Bronchial epithelial cell (primary cell): Measurements from ENCODE around the gene TENM4. TPM values are rescaled to one million over a fixed set of nuclear protein-coding genes. Genes with fewer than 3 reads are reported as not detected.

Experiments used
- DNase-seq: peaks from one replicate; pipeline ENCODE4 v3.0.0-alpha.2; 2010; ENCODE audit warnings: low read depth
- FAIRE-seq: peaks from 2 replicates; lab custom pipeline; 2011; peaks lifted over from hg19 to GRCh38; lab: Jason Lieb, UNC
- H3K27me3 ChIP-seq: 2 replicates; pipeline ENCODE4 v1.5.1; 2011; ENCODE audit warnings: low read length; ENCODE audit not compliant: control insufficient read depth, insufficient read depth
- H3K36me3 ChIP-seq: 2 replicates; pipeline ENCODE4 v1.5.1; 2011; ENCODE audit warnings: low read length; ENCODE audit not compliant: control insufficient read depth, insufficient read depth
- H3K4me3 ChIP-seq: 2 replicates; pipeline ENCODE4 v1.5.1; 2011; ENCODE audit warnings: mild to moderate bottlenecking, low read depth, low read length, control low read depth
- CTCF ChIP-seq: IDR thresholded peaks from 2 replicates; pipeline ENCODE4 v1.5.1; 2011; ENCODE audit warnings: mild to moderate bottlenecking, moderate library complexity, low read length, control low read depth, inconsistent platforms; ENCODE audit not compliant: insufficient read depth, severe bottlenecking
- total RNA-seq: library from RNA; depleted of rRNA; stranded (reverse); fragments of >200 nt; gene quantifications from 2 replicates; pipeline ENCODE4 v1.2.1, GENCODE V29; 2014

The TENM4 gene
- total RNA-seq, 1 donor from 2014 or later, result 6.1 TPM

GRCh38 chr11:79449040-79449439 lies 8.2 kb upstream of the TENM4 start:
- no peaks in the 10 kb centered on the region for H3K36me3 ChIP-seq
- DNase-seq (no peak), FAIRE-seq (no peak)
- H3K27me3 ChIP-seq, result no peaks in the 10 kb centered on the region
- no peak for TF ChIP-seq CTCF
- H3K4me3 ChIP-seq, result no peak overlapping the region

DNA sequence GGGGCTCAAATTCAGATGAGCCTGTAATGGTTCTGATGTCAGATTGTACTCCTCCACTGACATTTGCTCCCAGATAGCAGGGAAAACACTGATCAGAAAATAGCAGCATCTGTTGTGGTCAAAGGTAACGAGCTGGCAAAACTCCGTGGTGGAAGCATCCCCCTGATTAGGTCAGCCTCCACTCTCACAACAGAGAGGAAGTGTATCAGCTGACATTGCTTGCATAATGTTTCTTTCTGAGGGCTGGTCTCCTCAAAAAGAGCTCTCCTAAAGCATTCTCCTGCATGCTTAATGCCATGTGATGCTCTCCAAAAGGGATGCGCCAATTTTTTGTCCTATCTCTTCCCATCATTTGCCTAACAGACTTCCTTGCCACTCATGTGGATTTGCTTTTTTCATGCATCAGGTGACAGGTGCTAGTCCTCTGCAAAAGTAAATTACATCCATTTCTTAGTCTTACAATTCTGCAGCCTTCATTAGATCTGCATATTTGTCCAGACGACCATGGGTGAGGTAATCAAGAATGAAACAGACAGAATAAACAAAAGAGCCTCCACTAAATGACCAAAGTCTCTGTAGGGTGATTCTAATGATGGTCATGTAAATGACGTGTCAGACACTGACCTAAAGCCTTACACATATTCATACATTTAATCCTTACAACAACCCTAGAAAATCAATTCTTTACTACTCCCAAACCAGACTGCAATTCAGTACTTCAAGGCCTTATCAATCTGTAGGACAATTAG lies 6.4 kb upstream of the TENM4 start:
- Histone ChIP-seq H3K36me3 (no peaks in the 10 kb centered on the region), H3K27me3 (no peaks in the 10 kb centered on the region), H3K4me3 (no peak overlapping the region)
- DNase-seq, result no peak
- TF ChIP-seq CTCF, result no peak
- no peak for FAIRE-seq

GRCh38 chr11:79444923-79445322 lies 4.1 kb upstream of the TENM4 start:
- Histone ChIP-seq H3K27me3 (peaks cover 2% of the 10 kb centered on the region), H3K4me3 (no peak overlapping the region), H3K36me3 (no peaks in the 10 kb centered on the region)
- DNase-seq (no peak), FAIRE-seq (no peak)
- TF ChIP-seq CTCF, result no peak

- peaks cover 2% of the 10 kb centered on the region for H3K27me3 ChIP-seq
- DNase-seq (no peak), FAIRE-seq (no peak)
- no peaks in the 10 kb centered on the region for H3K36me3 ChIP-seq
- TF ChIP-seq CTCF, result no peak
- no peak overlapping the region for H3K4me3 ChIP-seq
Observed at GRCh38 chr11:79441461-79441875, 638 bp upstream of the TENM4 start.

GRCh38 chr11:79439886-79440570 lies 802 bp downstream of the TENM4 start:
- Histone ChIP-seq H3K4me3 (peak overlapping the region; percentile 63), H3K36me3 (no peaks in the 10 kb centered on the region), H3K27me3 (peaks cover 2% of the 10 kb centered on the region)
- TF ChIP-seq CTCF, result peak; percentile 11
- DNase-seq, result no peak
- no peak for FAIRE-seq
